Left ventricle myocardium inferior (tissue), 1 donor: ENCODE data around the gene AGAP1. TPM values are rescaled to one million over a fixed set of nuclear protein-coding genes. Genes with fewer than 3 reads are reported as not detected.

Source experiments
- DNase-seq: peaks from one replicate; pipeline ENCODE4 v3.0.0-alpha.2; 2020
- H3K27ac ChIP-seq: fragments of 200-600 bp; replicated peaks from 2 replicates; pipeline ENCODE4 v1.8.0; 2021
- H3K27me3 ChIP-seq: fragments of 200-600 bp; 2 replicates; pipeline ENCODE4 v1.8.0; 2021; ENCODE audit warnings: low read depth
- H3K36me3 ChIP-seq: fragments of 200-600 bp; 2 replicates; pipeline ENCODE4 v1.8.0; 2021
- H3K4me1 ChIP-seq: fragments of 200-600 bp; 2 replicates; pipeline ENCODE4 v1.8.0; 2021
- H3K4me3 ChIP-seq: fragments of 200-600 bp; 2 replicates; pipeline ENCODE4 v1.8.0; 2021; ENCODE audit warnings: mild to moderate bottlenecking, moderate library complexity
- H3K9me3 ChIP-seq: fragments of 200-600 bp; replicated peaks from 2 replicates; pipeline ENCODE4 v1.8.0; 2021
- intact Hi-C: fragments of 100-400 bp; cut with micrococcal nuclease; formaldehyde crosslinking; loops from one replicate; pipeline ENCODE4 v1.11.0; 2022
- total RNA-seq: library from RNA; stranded (reverse); fragmentation: NEBNext Ultra II Directional; extraction: Animal tissue kit (Norgen Biotek cat#: 25700); gene quantifications from one replicate; pipeline ENCODE4 v1.2.1, GENCODE V29; 2021
- TF ChIP-seq, protein P1 (sequence below): fragments of 200-600 bp; IDR thresholded peaks from 2 replicates; pipeline ENCODE4 v1.8.0; 2021; ENCODE audit warnings: antibody characterized with exemption, mild to moderate bottlenecking, borderline replicate concordance
- donor health status: DM: no; HTN: yes; CAD: no; lungs with severe emphysema.

Gene AGAP1
- total RNA-seq, 1 donor from 2014 or later, result 18.1 TPM

GRCh38 chr2:235850289-235850688 lies 356.4 kb downstream of the AGAP1 start:
- intact Hi-C loops, result no loop called here
- Histone ChIP-seq H3K4me1 (peaks cover 8% of the 10 kb centered on the region), H3K27ac (no peak overlapping the region), H3K4me3 (no peak overlapping the region), H3K36me3 (no peaks in the 10 kb centered on the region), H3K9me3 (no peaks in the 10 kb centered on the region), H3K27me3 (no peaks in the 10 kb centered on the region)
- no peak for DNase-seq
- TF ChIP-seq, protein P1, sequence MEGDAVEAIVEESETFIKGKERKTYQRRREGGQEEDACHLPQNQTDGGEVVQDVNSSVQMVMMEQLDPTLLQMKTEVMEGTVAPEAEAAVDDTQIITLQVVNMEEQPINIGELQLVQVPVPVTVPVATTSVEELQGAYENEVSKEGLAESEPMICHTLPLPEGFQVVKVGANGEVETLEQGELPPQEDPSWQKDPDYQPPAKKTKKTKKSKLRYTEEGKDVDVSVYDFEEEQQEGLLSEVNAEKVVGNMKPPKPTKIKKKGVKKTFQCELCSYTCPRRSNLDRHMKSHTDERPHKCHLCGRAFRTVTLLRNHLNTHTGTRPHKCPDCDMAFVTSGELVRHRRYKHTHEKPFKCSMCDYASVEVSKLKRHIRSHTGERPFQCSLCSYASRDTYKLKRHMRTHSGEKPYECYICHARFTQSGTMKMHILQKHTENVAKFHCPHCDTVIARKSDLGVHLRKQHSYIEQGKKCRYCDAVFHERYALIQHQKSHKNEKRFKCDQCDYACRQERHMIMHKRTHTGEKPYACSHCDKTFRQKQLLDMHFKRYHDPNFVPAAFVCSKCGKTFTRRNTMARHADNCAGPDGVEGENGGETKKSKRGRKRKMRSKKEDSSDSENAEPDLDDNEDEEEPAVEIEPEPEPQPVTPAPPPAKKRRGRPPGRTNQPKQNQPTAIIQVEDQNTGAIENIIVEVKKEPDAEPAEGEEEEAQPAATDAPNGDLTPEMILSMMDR, result no peak

- no peaks in the 10 kb centered on the region for H3K36me3 ChIP-seq
- no peaks in the 10 kb centered on the region for H3K9me3 ChIP-seq
- H3K27me3 ChIP-seq, result no peaks in the 10 kb centered on the region
- intact Hi-C loops, result no loop called here
- DNase-seq, result no peak
- H3K27ac ChIP-seq, result no peak overlapping the region
- TF ChIP-seq, protein P1, result no peak
- peaks cover 8% of the 10 kb centered on the region for H3K4me1 ChIP-seq
- H3K4me3 ChIP-seq, result no peak overlapping the region
Measured at GRCh38 chr2:235850771-235851551, 357.1 kb downstream of the AGAP1 start.

- peaks cover 8% of the 10 kb centered on the region for H3K4me1 ChIP-seq
- TF ChIP-seq, protein P1, result no peak
- no peaks in the 10 kb centered on the region for H3K27me3 ChIP-seq
- no peak for DNase-seq
- intact Hi-C loops, result no loop called here
- no peak overlapping the region for H3K27ac ChIP-seq
- no peaks in the 10 kb centered on the region for H3K36me3 ChIP-seq
- H3K4me3 ChIP-seq, result no peak overlapping the region
- no peaks in the 10 kb centered on the region for H3K9me3 ChIP-seq
Measured at GRCh38 chr2:235851828-235852525, 358.1 kb downstream of the AGAP1 start.

- Histone ChIP-seq H3K27ac (no peak overlapping the region), H3K9me3 (no peaks in the 10 kb centered on the region), H3K4me1 (peaks cover 8% of the 10 kb centered on the region), H3K36me3 (no peaks in the 10 kb centered on the region), H3K27me3 (no peaks in the 10 kb centered on the region), H3K4me3 (no peak overlapping the region)
- intact Hi-C loops, result no loop called here
- TF ChIP-seq, protein P1, result no peak
- no peak for DNase-seq
Measured at GRCh38 chr2:235852526-235852920, 358.7 kb downstream of the AGAP1 start.

DNA sequence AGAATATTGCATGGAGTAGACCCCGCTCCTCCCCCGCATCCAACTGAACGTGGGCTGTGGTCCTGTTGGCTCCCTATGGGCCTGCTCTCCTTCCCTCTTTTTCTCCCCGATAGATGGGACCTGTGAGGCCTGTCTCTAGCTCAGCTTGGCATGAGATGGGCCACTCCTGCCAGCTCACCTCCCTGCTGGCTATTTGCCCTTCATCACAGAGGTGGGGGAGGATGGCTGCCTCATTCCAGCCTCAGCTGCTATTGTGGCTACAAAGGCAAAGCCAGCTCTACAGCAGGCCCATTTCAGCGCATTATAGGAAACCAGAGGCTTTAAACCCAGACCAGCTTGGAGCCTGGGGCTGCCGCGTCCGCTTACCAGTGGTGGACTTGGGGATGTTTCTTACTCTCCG lies 360.4 kb downstream of the AGAP1 start:
- H3K36me3 ChIP-seq, result no peaks in the 10 kb centered on the region

More for the DNA sequence above, 360.4 kb downstream of the AGAP1 start:
- H3K9me3 ChIP-seq, result no peaks in the 10 kb centered on the region
- no peak for DNase-seq
- TF ChIP-seq, protein P1, result no peak
- peaks cover 16% of the 10 kb centered on the region for H3K4me1 ChIP-seq
- H3K27me3 ChIP-seq, result no peaks in the 10 kb centered on the region
- no peak overlapping the region for H3K27ac ChIP-seq
- intact Hi-C loops, result no loop called here
- no peak overlapping the region for H3K4me3 ChIP-seq
